ENCODE measurements around the gene ANKRD40CL.
"Not testable (repeated sequence)": the region's sequence is repeated elsewhere in the genome, so short reads cannot be mapped to it uniquely, and the experiment has no call there.

Gene ANKRD40CL

DNA sequence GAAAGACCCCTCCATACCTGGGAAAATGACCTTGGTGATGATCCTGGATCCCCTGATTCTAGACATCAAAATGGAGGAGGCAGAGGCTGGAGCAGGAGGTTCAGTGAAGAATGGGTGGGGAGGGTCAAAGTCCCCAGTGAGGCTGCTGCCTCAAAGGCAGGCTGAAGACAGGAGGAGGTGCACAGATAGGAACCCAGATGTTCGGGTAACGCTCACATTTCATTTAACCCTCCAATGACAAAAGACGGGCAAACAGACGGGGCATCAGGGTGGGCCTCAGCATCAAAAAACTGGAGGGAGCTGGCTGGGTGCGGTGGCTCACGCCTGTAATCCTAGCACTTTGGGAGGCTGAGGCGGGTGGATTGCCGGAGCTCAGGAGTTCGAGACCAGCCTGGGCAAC lies at the start of gene ANKRD40CL:
TSS of gene ANKRD40CL (minus strand) at position 73 of the 400 bp plus-strand sequence. CDS start 605 bp downstream, outside the sequence.
- FAIRE-seq: no peak

GRCh38 chr17:50816271-50816670 lies 49.0 kb upstream of the ANKRD40CL start:
- FAIRE-seq: no peak

DNA sequence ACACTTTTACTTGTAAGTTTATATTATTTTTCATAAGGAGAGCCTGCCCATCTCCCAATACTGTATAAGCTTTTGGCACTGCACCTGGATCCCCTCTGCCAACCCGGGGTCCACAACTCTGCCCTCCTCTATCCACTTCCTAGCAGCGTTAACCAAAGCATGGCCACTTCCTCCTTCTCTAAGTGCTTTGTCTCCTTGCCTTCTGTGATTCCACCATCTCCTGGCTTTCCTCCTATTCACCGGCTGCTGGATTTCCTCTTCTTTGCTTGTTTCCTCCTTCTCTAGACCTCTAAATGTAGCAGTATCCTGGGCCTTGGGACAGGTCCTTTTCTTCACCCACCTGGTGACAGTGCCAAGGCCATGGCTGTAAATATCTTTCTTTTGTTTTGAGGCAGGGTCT lies 48.1 kb upstream of the ANKRD40CL start:
- FAIRE-seq: no peak

DNA sequence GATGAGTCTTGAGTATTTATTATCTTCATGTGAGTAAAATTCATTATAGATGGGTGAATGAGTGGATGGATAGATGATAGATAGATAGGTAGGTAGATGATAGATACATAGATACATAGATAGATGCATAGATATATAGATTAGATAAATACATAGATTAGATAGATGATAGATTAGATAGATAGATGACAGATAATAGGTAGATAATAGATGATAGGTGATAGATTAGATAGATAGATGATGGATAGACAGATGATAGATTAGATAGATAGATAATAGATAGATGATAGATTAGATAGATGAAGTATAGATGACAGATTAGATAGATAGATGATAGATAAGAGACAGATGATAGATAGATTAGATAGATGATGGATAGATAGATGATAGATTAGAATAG lies 46.3 kb upstream of the ANKRD40CL start:
- no peak for FAIRE-seq

- no peak for FAIRE-seq
Measured at GRCh38 chr17:50808888-50809287, 41.6 kb upstream of the ANKRD40CL start.

DNA sequence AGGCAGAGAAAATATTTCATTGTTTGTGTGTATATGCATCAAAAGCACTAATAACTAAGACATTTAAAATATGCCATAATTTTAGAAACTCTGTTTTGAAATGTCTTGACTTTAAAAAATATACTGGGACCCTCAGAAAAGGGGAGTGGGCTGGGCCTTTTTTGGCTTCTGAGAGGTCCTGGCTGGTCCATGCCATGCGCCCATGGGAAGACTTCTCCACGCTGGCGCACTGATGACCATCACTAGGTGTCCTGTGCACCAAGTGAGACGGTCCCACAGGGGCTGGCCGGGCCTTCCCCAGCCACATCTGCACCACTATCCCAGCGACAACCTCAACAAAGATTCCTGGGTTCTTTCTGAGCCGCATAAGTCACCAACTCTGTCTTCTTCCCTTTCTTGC lies 41.1 kb upstream of the ANKRD40CL start:
- FAIRE-seq: no peak

DNA sequence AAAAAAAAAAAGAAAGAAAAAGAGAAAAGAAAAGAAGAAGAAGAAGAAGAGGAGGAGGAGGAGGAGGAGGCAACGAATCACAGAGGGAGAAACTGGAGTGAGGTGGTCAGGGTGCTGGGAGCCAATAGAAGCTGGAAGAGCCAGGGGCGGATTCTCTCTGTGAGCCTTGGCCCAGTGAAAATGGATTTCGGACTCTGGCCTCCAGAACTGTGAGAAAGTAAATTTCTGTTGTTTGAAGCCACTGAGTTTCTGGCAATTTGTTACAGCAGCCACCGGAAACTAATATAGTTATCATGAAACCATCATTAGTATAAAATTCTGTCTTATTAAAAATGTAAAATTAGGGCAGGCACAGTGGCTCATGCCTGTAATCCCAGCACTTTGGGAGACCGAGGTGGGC lies 40.4 kb upstream of the ANKRD40CL start:
- FAIRE-seq: no peak

GRCh38 chr17:50807009-50807408 lies 39.7 kb upstream of the ANKRD40CL start:
- no peak for FAIRE-seq

DNA sequence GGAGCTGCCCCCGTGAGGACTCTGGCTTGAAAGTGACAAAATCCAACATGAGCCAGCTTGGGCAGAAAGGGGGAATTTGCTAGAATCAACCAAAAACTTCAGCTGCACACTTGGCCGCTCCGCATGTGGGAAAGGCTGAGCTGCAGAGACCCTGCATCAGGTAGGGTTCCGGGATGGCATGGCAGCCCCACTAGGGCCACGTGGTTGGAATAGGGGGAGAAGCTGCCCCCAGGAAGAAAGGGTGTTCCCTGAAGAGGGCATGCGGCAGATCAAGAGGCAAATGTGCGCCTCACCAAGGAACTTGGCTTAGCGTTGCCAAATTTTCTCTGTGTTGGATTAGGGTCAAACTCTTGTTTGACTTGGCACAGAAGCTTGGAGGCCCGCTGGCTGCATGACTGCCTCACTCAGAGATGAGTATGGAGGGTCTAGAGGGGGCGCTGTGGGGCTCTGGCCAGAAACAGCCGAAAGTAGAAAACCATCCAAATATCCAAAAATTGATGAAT lies 38.9 kb upstream of the ANKRD40CL start:
- no peak for FAIRE-seq

DNA sequence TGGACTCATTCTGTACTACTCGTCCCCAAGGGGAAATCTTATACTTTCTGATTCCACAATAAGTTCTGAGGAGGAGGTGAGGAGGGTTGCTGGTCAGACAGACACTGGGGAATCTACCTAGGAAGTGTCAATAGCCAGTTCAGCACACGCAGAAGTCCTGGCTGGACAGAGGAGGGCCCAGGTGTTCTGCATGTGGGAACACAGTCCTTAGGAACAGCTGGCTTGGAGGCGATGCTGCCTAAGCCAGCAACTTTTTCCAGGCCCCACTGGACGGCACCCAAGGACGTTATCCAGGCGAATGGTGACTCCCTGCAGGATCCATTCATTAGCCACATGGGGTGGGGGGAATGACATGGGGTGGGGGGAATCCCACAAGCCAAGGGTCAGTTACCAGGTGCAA lies 38.2 kb upstream of the ANKRD40CL start:
- FAIRE-seq: no peak

DNA sequence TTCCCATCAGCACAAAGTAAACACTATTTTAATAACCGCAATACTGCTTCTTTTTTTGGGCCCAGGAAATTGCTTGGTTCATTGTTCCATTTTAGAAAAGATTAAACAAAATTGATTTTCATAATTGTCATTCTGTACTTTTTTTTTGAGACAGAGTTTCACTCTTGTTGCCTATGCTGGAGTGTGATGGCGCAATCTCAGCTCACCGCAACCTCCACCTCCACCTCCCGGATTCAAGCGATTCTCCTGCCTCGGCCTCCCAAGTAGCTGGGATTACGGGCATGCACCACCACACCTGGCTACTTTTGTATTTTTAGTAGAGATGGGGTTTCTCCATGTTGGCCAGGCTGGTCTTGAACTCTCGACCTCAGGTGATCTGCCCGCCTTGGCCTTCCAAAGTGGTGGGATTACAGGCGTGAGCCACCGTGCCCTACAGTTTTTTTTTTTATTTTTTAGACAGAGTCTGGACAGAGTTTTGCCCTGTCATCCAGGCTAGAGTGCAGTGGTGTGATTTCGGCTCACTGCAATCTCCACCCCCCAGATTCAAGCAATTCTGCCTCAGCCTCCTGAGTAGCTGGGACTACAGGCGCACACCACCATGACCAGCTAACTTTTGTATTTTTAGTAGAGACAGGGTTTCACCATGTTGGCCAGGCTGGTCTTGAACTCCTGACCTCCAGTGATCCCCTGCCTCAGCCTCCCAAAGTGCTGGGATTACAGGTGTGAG lies 37.6 kb upstream of the ANKRD40CL start:
- FAIRE-seq: not testable (repeated sequence)

DNA sequence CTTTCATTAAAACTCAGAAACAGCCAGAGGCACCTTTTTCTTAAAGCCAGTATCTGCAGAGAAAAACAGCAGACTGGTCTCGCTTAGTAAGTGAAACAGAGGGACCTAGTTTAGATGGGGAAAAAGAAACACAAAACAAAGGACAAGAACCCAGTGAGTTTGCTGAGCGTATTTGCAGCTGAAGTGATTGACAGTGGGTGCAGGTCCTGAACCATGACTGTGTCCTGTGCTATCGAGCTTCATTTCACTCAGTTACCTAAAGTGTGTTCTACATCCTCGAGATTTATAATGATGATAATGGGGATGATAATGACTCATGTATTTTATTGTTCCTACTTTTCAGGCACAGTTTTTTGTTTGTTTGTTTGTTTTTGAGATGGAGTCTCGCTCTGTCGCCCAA lies 36.4 kb upstream of the ANKRD40CL start:
- no peak for FAIRE-seq

DNA sequence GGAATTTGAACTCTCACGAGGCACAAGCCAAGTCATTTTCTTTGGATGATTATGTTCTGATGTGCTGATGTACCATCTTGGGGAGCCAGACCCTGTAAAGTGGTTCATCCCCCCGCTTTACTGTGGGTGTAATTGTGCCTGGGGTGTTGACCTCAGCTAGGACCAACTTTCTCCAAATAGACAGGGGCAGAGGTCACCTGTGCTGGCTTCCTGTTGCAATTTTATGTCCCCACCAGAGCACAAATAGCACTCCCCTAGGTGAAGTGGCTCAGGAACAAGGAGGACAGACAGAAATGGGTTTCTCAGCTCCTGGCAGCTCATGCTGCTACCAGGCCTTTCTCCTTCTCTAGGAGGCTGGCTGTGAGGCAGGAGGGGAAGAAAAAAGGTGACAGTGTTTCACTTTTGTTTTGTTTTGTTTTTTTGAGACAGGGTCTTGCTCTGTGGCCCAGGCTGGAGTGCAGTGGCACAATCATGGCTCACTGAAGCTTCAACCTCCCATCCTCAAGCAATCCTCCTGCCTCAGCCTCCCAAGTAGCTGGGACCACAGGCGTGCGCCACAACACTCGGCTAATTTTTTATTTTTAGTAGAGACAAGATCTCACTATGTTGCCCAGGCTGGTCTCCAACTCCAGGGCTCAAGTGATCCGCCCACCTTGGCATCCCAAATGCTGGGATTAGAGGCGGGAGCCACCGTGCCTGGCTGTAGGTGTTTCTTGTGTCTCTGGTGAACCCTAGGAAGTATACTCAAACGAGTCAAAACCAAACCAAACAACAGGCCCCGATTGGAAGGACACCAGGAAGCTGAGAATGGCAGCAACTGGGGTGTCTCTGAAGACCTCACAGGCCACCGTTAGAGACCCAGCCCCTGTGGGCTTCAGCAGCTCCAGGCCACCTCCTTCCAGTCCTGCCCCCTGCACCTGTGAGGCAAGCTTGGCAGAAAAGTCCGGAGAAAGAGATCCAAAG lies 35.6 kb upstream of the ANKRD40CL start:
- no peak for FAIRE-seq

GRCh38 chr17:50800196-50800700 lies 32.9 kb upstream of the ANKRD40CL start:
- no peak for FAIRE-seq

GRCh38 chr17:50799582-50799981 lies 32.3 kb upstream of the ANKRD40CL start:
- FAIRE-seq: no peak

GRCh38 chr17:50798424-50799288 lies 31.3 kb upstream of the ANKRD40CL start:
- FAIRE-seq: no peak

GRCh38 chr17:50797135-50797810 lies 30.0 kb upstream of the ANKRD40CL start:
- FAIRE-seq: no peak

- FAIRE-seq: no peak
Measured at GRCh38 chr17:50794361-50794760, 27.0 kb upstream of the ANKRD40CL start.

- no peak for FAIRE-seq
Measured at GRCh38 chr17:50793007-50793406, 25.7 kb upstream of the ANKRD40CL start.

DNA sequence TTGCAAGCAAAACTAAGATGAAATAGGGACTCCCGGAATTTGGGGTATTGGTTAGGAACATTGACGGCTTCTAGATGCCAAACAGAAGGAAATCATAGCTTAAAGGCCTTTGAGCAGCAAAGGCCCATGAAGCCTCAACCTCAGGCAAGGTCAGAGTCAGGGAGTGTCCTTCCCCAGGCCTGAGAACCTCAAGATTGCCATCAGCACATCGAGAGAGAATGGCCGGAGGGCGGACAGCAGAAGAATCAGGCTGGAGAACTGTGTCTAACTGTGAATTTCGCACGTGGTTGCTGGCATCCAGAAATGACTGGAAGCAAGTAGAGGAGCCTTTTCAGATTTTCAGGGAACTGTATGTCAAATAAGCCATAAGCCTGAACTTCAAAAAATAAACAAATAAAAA lies 24.8 kb upstream of the ANKRD40CL start:
- FAIRE-seq: no peak

- FAIRE-seq: no peak
Measured at GRCh38 chr17:50790618-50791017, 23.3 kb upstream of the ANKRD40CL start.

- no peak for FAIRE-seq
Measured at GRCh38 chr17:50787106-50787505, 19.8 kb upstream of the ANKRD40CL start.

All from islet of Langerhans (tissue), 1 donor.